Endothelial cell of umbilical vein (primary cell): Measurements from ENCODE around the gene ABL1. TPM values are rescaled to one million over a fixed set of nuclear protein-coding genes. Genes with fewer than 3 reads are reported as not detected.

Source experiments
- BruUV-seq: library from RNA; stranded (reverse); fragments of 400-500 nt; replicated peaks from 2 replicates; lab custom pipeline; 2021; lab: Mats Ljungman, UMichigan
- CTCF ChIA-PET: fragments of 300-600, 350-600 bp; sonication (Branson Sonifier 250); formaldehyde crosslinking; loops from one replicate; lab custom pipeline; 2021; ENCODE audit warnings: antibody characterized with exemption, inconsistent platforms; lab: Charles Lee
- POLR2A ChIA-PET: fragments of 300-600, 350-600 bp; sonication (Branson Sonifier 250); formaldehyde crosslinking; loops from one replicate; lab custom pipeline; 2021; ENCODE audit warnings: antibody characterized with exemption, inconsistent platforms; lab: Charles Lee
- DNase-seq: peaks from one replicate; pipeline ENCODE4 v3.0.0-alpha.2; 2011; ENCODE audit warnings: low read depth, low spot score
- FAIRE-seq: peaks from 2 replicates; lab custom pipeline; 2011; peaks lifted over from hg19 to GRCh38; lab: Jason Lieb, UNC
- H2AFZ ChIP-seq: 2 replicates; pipeline ENCODE4 v1.6.0; 2012; ENCODE audit warnings: low read depth, low read length, control low read depth, inconsistent platforms
- H3K27ac ChIP-seq: 2 replicates; pipeline ENCODE4 v1.5.1; 2011; ENCODE audit warnings: low read depth, mild to moderate bottlenecking, control low read depth, low read length, moderate library complexity; ENCODE audit not compliant: insufficient read depth
- H3K27me3 ChIP-seq, 2 experiments: 2 replicates each; pipeline versions ENCODE4 v1.6.0 to v1.6.1; 2011; ENCODE audit warnings: low read length in 2 of 2, mixed read lengths in 1 of 2; ENCODE audit not compliant: control insufficient read depth in 2 of 2, insufficient read depth in 2 of 2
- H3K36me3 ChIP-seq, 2 experiments: 2 replicates in 1 of 2; 3 replicates in 1 of 2; pipeline ENCODE4 v1.5.1; 2011; ENCODE audit warnings: low read length in 2 of 2, mild to moderate bottlenecking in 1 of 2, moderate library complexity in 1 of 2; ENCODE audit not compliant: control insufficient read depth in 2 of 2, insufficient read depth in 2 of 2; ENCODE audit errors: extremely low read depth in 1 of 2
- H3K4me1 ChIP-seq: 3 replicates; pipeline ENCODE4 v1.5.1; 2011; ENCODE audit warnings: mild to moderate bottlenecking, low read length; ENCODE audit not compliant: control insufficient read depth, insufficient read depth; ENCODE audit errors: extremely low read depth
- H3K4me2 ChIP-seq: 2 replicates; pipeline ENCODE4 v1.6.1; 2011; ENCODE audit warnings: low read length, control low read depth, mixed read lengths; ENCODE audit not compliant: insufficient read depth
- H3K4me3 ChIP-seq, 3 experiments: fragments of 200-600 bp in 1 of 3; sonication (generic), shearing (Covaris generic) in 1 of 3; replicated peaks in 1 of 3; 2 replicates each; pipeline ENCODE4 v1.5.1; 2011 to 2016; ENCODE audit warnings: control low read depth in 3 of 3, low read length in 3 of 3, mild to moderate bottlenecking in 2 of 3, inconsistent platforms in 1 of 3, low read depth in 1 of 3, moderate library complexity in 1 of 3; ENCODE audit not compliant: insufficient read depth in 1 of 3
- H3K79me2 ChIP-seq: 2 replicates; pipeline ENCODE4 v1.6.0; 2012; ENCODE audit warnings: low read length, inconsistent platforms; ENCODE audit not compliant: control insufficient read depth, insufficient read depth
- H3K9ac ChIP-seq: replicated peaks from 2 replicates; pipeline ENCODE3; 2011; ENCODE audit warnings: low read length, control low read depth; ENCODE audit not compliant: insufficient read depth; ENCODE audit errors: extremely low read depth
- H3K9me1 ChIP-seq: replicated peaks from 3 replicates; pipeline ENCODE4 v1.6.0; 2011; ENCODE audit warnings: mild to moderate bottlenecking, low read length; ENCODE audit not compliant: control insufficient read depth, insufficient read depth; ENCODE audit errors: extremely low read depth
- H3K9me3 ChIP-seq: replicated peaks from 2 replicates; pipeline ENCODE4 v1.5.1; 2012; ENCODE audit warnings: low read length, inconsistent platforms; ENCODE audit not compliant: control insufficient read depth, insufficient read depth
- H4K20me1 ChIP-seq: replicated peaks from 2 replicates; pipeline ENCODE3; 2011; ENCODE audit warnings: mild to moderate bottlenecking, low read length; ENCODE audit not compliant: control insufficient read depth, insufficient read depth; ENCODE audit errors: extremely low read depth
- CTCF ChIP-seq, 2 donors: IDR thresholded peaks; 1 replicate in 1 of 2; 2 replicates in 1 of 2; pipeline ENCODE4 v1.5.1; 2011; ENCODE audit warnings: low read length in 2 of 2, mild to moderate bottlenecking in 2 of 2, moderate library complexity in 2 of 2, control low read depth in 1 of 2, inconsistent platforms in 1 of 2, low read depth in 1 of 2; ENCODE audit not compliant: insufficient read depth in 1 of 2; ENCODE audit errors: extremely low read depth in 1 of 2
- EZH2 ChIP-seq: IDR thresholded peaks from 2 replicates; pipeline ENCODE4 v1.6.1; 2012; ENCODE audit warnings: borderline replicate concordance, low read depth, mild to moderate bottlenecking, moderate library complexity, low read length, inconsistent platforms; ENCODE audit not compliant: severe bottlenecking
- FOS ChIP-seq: IDR thresholded peaks from 2 replicates; pipeline ENCODE4 v1.6.1; 2011; ENCODE audit warnings: mild to moderate bottlenecking, low read length, moderate library complexity, borderline replicate concordance; ENCODE audit not compliant: insufficient read depth
- GATA2 ChIP-seq: IDR thresholded peaks from 2 replicates; pipeline ENCODE4 v1.7.0; 2011; ENCODE audit warnings: low read depth, mild to moderate bottlenecking, moderate library complexity, mixed read lengths, low read length; ENCODE audit not compliant: insufficient read length, insufficient read depth
- JUN ChIP-seq: IDR thresholded peaks from 2 replicates; pipeline ENCODE4 v1.6.1; 2011; ENCODE audit warnings: borderline replicate concordance, low read depth; ENCODE audit not compliant: insufficient read length, insufficient read depth
- MAX ChIP-seq: IDR thresholded peaks from 2 replicates; pipeline ENCODE4 v1.6.1; 2011; ENCODE audit not compliant: insufficient read depth, insufficient read length
- MYC ChIP-seq: IDR thresholded peaks from one replicate; pipeline ENCODE4 v1.6.1; 2011; ENCODE audit warnings: mild to moderate bottlenecking, low read depth, low read length
- POLR2A ChIP-seq: IDR thresholded peaks from 2 replicates; pipeline ENCODE4 v1.6.1; 2012; ENCODE audit warnings: low read depth, mild to moderate bottlenecking, control low read depth, low read length
- POLR2AphosphoS5 ChIP-seq: IDR thresholded peaks from 2 replicates; pipeline ENCODE4 v1.6.1; 2012; ENCODE audit warnings: low read depth, mild to moderate bottlenecking, control low read depth, low read length, moderate library complexity; ENCODE audit not compliant: insufficient read depth
- dilution Hi-C: fragments of 300-500 bp; cut with MboI; formaldehyde crosslinking; loops from one replicate; pipeline ENCODE4 v1.15.0; 2019; ENCODE audit warnings: low sequenced_read_pairs; ENCODE audit not compliant: extremely low pct_ligation_motif_present
- intact Hi-C: fragments of 100-400 bp; cut with micrococcal nuclease; formaldehyde crosslinking; loops from one replicate; pipeline ENCODE4 v1.10.0; 2022
- polyA plus RNA-seq, 4 experiments: library from polyadenylated mRNA; depleted of rRNA in 3 of 4; stranded (reverse) in 3 of 4; unstranded in 1 of 4; fragments of >200 nt; gene quantifications; 2 replicates each; pipeline versions ENCODE4 v1.2.1 to v1.2.3, GENCODE V29; 2011 to 2012; ENCODE audit warnings: missing spikeins in 1 of 4
- total RNA-seq: library from RNA; stranded (reverse); gene quantifications from 2 replicates; pipeline ENCODE4 v1.2.3, GENCODE V29; 2021

The ABL1 gene
- total and polyA plus RNA-seq, 2 donors (not counting 3 experiments of a cell fraction or from before 2014, with no cell fraction given), result 32.1 to 87.1 TPM

GRCh38 chr9:130906735-130907416 lies 71.8 kb downstream of the ABL1 start:
- dilution Hi-C loops, result no loop called here
- CTCF ChIA-PET, result interaction anchor here (1.4 kb wide), 1 partner anchor 139 kb away, joined by 6 read pairs; no protein-coding TSS in a partner anchor
- BruUV-seq, result no TSS peak

More at GRCh38 chr9:130906735-130907416, 71.8 kb downstream of the ABL1 start:
- Histone ChIP-seq H3K4me1 (no peaks in the 10 kb centered on the region), H3K79me2 (no peaks in the 10 kb centered on the region), H4K20me1 (no peaks in the 10 kb centered on the region), H3K4me2 (no peak overlapping the region), H3K27ac (no peak overlapping the region), H3K9me1 (no peaks in the 10 kb centered on the region), H2AFZ (no peak overlapping the region), H3K36me3 (no peaks in the 10 kb centered on the region), H3K9ac (no peak overlapping the region), H3K27me3 (peaks cover 0 to 2% of the 10 kb centered on the region in 2 experiments), H3K4me3 (no peak overlapping the region), H3K9me3 (no peaks in the 10 kb centered on the region)
- TF ChIP-seq GATA2 (no peak), CTCF (IDR thresholded peaks at IDR 0.05; ENCODE audit: extremely low read depth in 1 of 2, insufficient read depth in 1 of 2, low read depth in 1 of 2, low read length in 2 of 2) (no peak), POLR2AphosphoS5 (no peak), EZH2 (no peak), POLR2A (no peak), MYC (no peak), FOS (no peak), JUN (no peak), MAX (no peak)
- DNase-seq (no peak), FAIRE-seq (no peak)
- intact Hi-C loops, result no loop called here
- POLR2A ChIA-PET, result no interaction called here
